Breast epithelium (tissue), 4 donors: Measurements from ENCODE around the gene SMARCA2. TPM values are rescaled to one million over a fixed set of nuclear protein-coding genes. Genes with fewer than 3 reads are reported as not detected.
A peak's percentile ranks its signal among the peaks of the same experiment; 100 is the strongest.

Experiments used
- DNase-seq, 2 donors: peaks; one replicate each; pipeline ENCODE4 v3.0.0-alpha.2; 2019; ENCODE audit warnings: low spot score in 2 of 2
- H3K27ac ChIP-seq, 2 donors: fragments of 200-600 bp; sonication (generic) in 1 of 2; one replicate each; pipeline ENCODE4 v1.5.1; 2016 to 2019; ENCODE audit warnings: mild to moderate bottlenecking in 1 of 2
- H3K27me3 ChIP-seq, 2 donors: fragments of 200-600 bp; sonication (generic) in 1 of 2; one replicate each; pipeline versions ENCODE4 v1.5.1 to v1.6.0; 2017 to 2019; ENCODE audit warnings: control low read depth in 1 of 2, mild to moderate bottlenecking in 1 of 2
- H3K36me3 ChIP-seq: fragments of 200-600 bp; one replicate; pipeline ENCODE4 v1.5.1; 2019
- H3K4me1 ChIP-seq, 2 donors: fragments of 200-600 bp; sonication (generic); one replicate each; pipeline ENCODE4 v1.5.1; 2016 to 2019; ENCODE audit warnings: control low read depth in 1 of 2
- H3K4me3 ChIP-seq, 3 donors: fragments of 200-600 bp; sonication (generic); 1 replicate in 2 of 3; 2 replicates in 1 of 3; pipeline ENCODE4 v1.5.1; 2016 to 2019; ENCODE audit warnings: mild to moderate bottlenecking in 3 of 3, moderate library complexity in 2 of 3
- H3K9me3 ChIP-seq, 2 donors: fragments of 200-600 bp; sonication (generic) in 1 of 2; one replicate each; pipeline ENCODE4 v1.5.1; 2016 to 2019; ENCODE audit warnings: control low read depth in 1 of 2
- POLR2A ChIP-seq: fragments of 450-650 bp; IDR thresholded peaks from one replicate; pipeline ENCODE4 v1.6.1; 2016; ENCODE audit warnings: antibody characterized with exemption, mild to moderate bottlenecking, moderate library complexity
- POLR2AphosphoS5 ChIP-seq, 3 donors: sonication (generic); formaldehyde crosslinking; IDR thresholded peaks; one replicate each; pipeline ENCODE4 v1.6.1; 2017; ENCODE audit warnings: antibody characterized with exemption in 3 of 3
- intact Hi-C: fragments of 100-400 bp; cut with DNase I; formaldehyde crosslinking; loops from one replicate; pipeline ENCODE4 v1.15.1; 2023; ENCODE audit warnings: low total_unique reads
- total RNA-seq, 3 donors: library from RNA; depleted of rRNA; stranded (reverse); fragments of >200 nt; gene quantifications; one replicate each; pipeline ENCODE4 v1.1.0, GENCODE V29; 2016
- TF ChIP-seq, protein P1 (sequence below), 3 donors: fragments of 450-650 bp; IDR thresholded peaks; one replicate each; pipeline ENCODE4 v1.5.1; 2016 to 2017; ENCODE audit warnings: antibody characterized with exemption in 3 of 3, mild to moderate bottlenecking in 3 of 3, moderate library complexity in 3 of 3

The SMARCA2 gene
- total RNA-seq, 3 donors from 2014 or later: 140 to 191 (median 142) TPM

GRCh38 chr9:2023042-2023441 is 7.9 kb downstream of the SMARCA2 start:
- Histone ChIP-seq H3K9me3 (no peaks in the 10 kb centered on the region), H3K36me3 (no peaks in the 10 kb centered on the region), H3K4me1 (peaks cover 6 to 33% of the 10 kb centered on the region in 2 donors), H3K27me3 (no peaks in the 10 kb centered on the region), H3K4me3 (no peak overlapping the region), H3K27ac (peak overlapping the region; percentile 65 to 74)
- TF ChIP-seq POLR2AphosphoS5 (IDR thresholded peaks at IDR 0.05) (no peak), POLR2A (no peak)
- TF ChIP-seq, protein P1, sequence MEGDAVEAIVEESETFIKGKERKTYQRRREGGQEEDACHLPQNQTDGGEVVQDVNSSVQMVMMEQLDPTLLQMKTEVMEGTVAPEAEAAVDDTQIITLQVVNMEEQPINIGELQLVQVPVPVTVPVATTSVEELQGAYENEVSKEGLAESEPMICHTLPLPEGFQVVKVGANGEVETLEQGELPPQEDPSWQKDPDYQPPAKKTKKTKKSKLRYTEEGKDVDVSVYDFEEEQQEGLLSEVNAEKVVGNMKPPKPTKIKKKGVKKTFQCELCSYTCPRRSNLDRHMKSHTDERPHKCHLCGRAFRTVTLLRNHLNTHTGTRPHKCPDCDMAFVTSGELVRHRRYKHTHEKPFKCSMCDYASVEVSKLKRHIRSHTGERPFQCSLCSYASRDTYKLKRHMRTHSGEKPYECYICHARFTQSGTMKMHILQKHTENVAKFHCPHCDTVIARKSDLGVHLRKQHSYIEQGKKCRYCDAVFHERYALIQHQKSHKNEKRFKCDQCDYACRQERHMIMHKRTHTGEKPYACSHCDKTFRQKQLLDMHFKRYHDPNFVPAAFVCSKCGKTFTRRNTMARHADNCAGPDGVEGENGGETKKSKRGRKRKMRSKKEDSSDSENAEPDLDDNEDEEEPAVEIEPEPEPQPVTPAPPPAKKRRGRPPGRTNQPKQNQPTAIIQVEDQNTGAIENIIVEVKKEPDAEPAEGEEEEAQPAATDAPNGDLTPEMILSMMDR (IDR thresholded peaks at IDR 0.05): no peak
- intact Hi-C loops: no loop called here
- no peak for DNase-seq

- Histone ChIP-seq H3K36me3 (no peaks in the 10 kb centered on the region), H3K27me3 (no peaks in the 10 kb centered on the region), H3K9me3 (no peaks in the 10 kb centered on the region), H3K4me3 (no peak overlapping the region), H3K4me1 (peaks cover 6 to 33% of the 10 kb centered on the region in 2 donors), H3K27ac (peak overlapping the region; percentile 65 to 74)
- intact Hi-C loops: no loop called here
- no peak for DNase-seq
- TF ChIP-seq, protein P1 (IDR thresholded peaks at IDR 0.05): no peak
- TF ChIP-seq POLR2A (no peak), POLR2AphosphoS5 (IDR thresholded peaks at IDR 0.05) (no peak)
Observed at GRCh38 chr9:2023532-2023931, 8.4 kb downstream of the SMARCA2 start.

GRCh38 chr9:2024888-2025782 is 10.0 kb downstream of the SMARCA2 start:
- H3K4me3 ChIP-seq: peak overlapping the region in 1 of 3 donors; percentile 23
- intact Hi-C loops: no loop called here
- no peaks in the 10 kb centered on the region for H3K9me3 ChIP-seq

GRCh38 chr9:2026220-2026997 is 11.3 kb downstream of the SMARCA2 start:
- intact Hi-C loops: no loop called here
- peaks cover 6 to 28% of the 10 kb centered on the region in 2 donors for H3K4me1 ChIP-seq

More at GRCh38 chr9:2024888-2025782, 10.0 kb downstream of the SMARCA2 start:
- DNase-seq: peak in 1 of 2 donors; percentile 30
- Histone ChIP-seq H3K27ac (peak overlapping the region; percentile 74 to 81), H3K36me3 (no peaks in the 10 kb centered on the region), H3K4me1 (peaks cover 6 to 28% of the 10 kb centered on the region in 2 donors), H3K27me3 (no peaks in the 10 kb centered on the region)
- no peak for TF ChIP-seq POLR2A
- TF ChIP-seq POLR2AphosphoS5 (IDR thresholded peaks at IDR 0.05): no peak
- TF ChIP-seq, protein P1 (IDR thresholded peaks at IDR 0.05): no peak

DNA sequence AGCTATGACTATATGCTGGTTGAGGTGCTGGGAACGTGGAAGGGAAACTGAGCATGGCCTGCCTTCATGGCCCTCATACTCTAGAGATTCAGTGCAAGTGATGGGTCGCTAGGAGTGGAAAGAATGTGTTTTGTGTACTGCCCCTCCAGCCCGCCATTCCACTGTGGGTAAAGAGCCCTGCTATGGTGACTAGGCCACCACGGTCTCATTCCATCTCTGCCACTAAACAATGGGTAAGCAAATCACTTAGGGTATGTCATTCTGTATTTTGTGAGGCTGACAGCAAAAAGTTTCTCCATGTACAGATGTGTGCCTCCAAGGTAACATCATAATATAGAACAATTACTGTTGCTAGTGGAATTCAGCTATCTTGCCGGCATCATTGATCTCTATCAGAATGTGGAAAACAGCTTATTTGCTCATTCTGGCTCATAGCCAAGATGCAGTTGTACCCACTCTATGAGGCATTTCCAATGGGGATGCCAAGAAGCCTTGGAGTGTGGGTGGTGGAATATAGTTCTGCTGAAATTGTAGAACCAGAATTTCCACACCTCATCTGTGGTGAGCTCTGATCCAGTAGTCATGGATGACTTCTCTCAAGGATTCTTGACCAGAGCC is 12.5 kb downstream of the SMARCA2 start:
- TF ChIP-seq POLR2AphosphoS5 (IDR thresholded peaks at IDR 0.05) (no peak), POLR2A (no peak)
- TF ChIP-seq, protein P1 (IDR thresholded peaks at IDR 0.05): no peak
- no peaks in the 10 kb centered on the region for H3K9me3 ChIP-seq
- H3K4me3 ChIP-seq: no peak overlapping the region
- H3K27me3 ChIP-seq: no peaks in the 10 kb centered on the region
- H3K27ac ChIP-seq: peak overlapping the region; percentile 49 to 74
- H3K36me3 ChIP-seq: no peaks in the 10 kb centered on the region
- DNase-seq: no peak
- intact Hi-C loops: no loop called here
- peaks cover 6 to 25% of the 10 kb centered on the region in 2 donors for H3K4me1 ChIP-seq

More at GRCh38 chr9:2026220-2026997, 11.3 kb downstream of the SMARCA2 start:
- TF ChIP-seq POLR2AphosphoS5 (IDR thresholded peaks at IDR 0.05) (no peak), POLR2A (no peak)
- peak overlapping the region; percentile 74 to 81 for H3K27ac ChIP-seq
- no peaks in the 10 kb centered on the region for H3K9me3 ChIP-seq
- no peaks in the 10 kb centered on the region for H3K36me3 ChIP-seq
- no peak overlapping the region for H3K4me3 ChIP-seq
- no peak for DNase-seq
- no peaks in the 10 kb centered on the region for H3K27me3 ChIP-seq
